Activated CD8-positive, alpha-beta memory T cell treated with anti-CD3 and anti-CD28 coated beads, Interleukin-2, amount 10 ng/mL, durations not matched to agents 7 days and 5 days (primary cell): ENCODE measurements around the gene UBE2V1. TPM values are rescaled to one million over a fixed set of nuclear protein-coding genes. Genes with fewer than 3 reads are reported as not detected.
"Not testable (repeated sequence)": the region's sequence is repeated elsewhere in the genome, so short reads cannot be mapped to it uniquely, and the experiment has no call there.

Experiments used
- ATAC-seq: fragments of 150-1000 bp; cut with Tn5 transposase; one replicate; pipeline ENCODE4 v1.10.0; 2021; ENCODE audit warnings: moderate library complexity
- CTCF ChIA-PET: fragments of 350-600 bp; sonication (Branson Sonifier 250); formaldehyde crosslinking; loops from one replicate; lab custom pipeline; 2021; ENCODE audit warnings: antibody characterized with exemption; lab: Charles Lee
- DNase-seq: peaks from one replicate; pipeline ENCODE4 v3.0.0-alpha.2; 2020
- H3K27ac Mint-ChIP-seq: one replicate; pipeline ENCODE4 v1.8.0; 2021; ENCODE audit warnings: mild to moderate bottlenecking, mixed read lengths
- H3K27me3 Mint-ChIP-seq: one replicate; pipeline ENCODE4 v1.8.0; 2021; ENCODE audit warnings: mixed read lengths
- H3K36me3 Mint-ChIP-seq: one replicate; pipeline ENCODE4 v1.8.0; 2021; ENCODE audit warnings: mild to moderate bottlenecking, mixed read lengths
- H3K4me1 Mint-ChIP-seq: one replicate; pipeline ENCODE4 v1.8.0; 2021; ENCODE audit warnings: mixed read lengths
- H3K4me3 Mint-ChIP-seq: one replicate; pipeline ENCODE4 v1.8.0; 2021; ENCODE audit warnings: mild to moderate bottlenecking, moderate library complexity, mixed read lengths
- H3K9me3 Mint-ChIP-seq: one replicate; pipeline ENCODE4 v1.8.0; 2022; ENCODE audit warnings: low read depth, mixed read lengths
- total RNA-seq, 2 experiments: library from RNA; stranded (reverse); gene quantifications; one replicate each; pipeline ENCODE4 v1.2.3, GENCODE V29; 2021

The UBE2V1 gene
- 100 to 1,000 TPM; 140 to 158 TPM for total RNA-seq

- Mint-ChIP-seq H3K4me1 (peaks cover 73% of the 10 kb centered on the region), H3K27ac (peak within 1 kb of the TSS; percentile 98), H3K36me3 (peaks cover 24% of the 10 kb centered on the region), H3K4me3 (peak within 1 kb of the TSS; percentile 89), H3K9me3 (no peaks in the 10 kb centered on the region), H3K27me3 (no peaks in the 10 kb centered on the region)
- DNase-seq (peak; percentile 93), ATAC-seq (peak; percentile 71)
- CTCF ChIA-PET, result interaction anchor here (0.8 to 6.2 kb wide), 7 partner anchors 21 to 924 kb away, joined by 3 to 22 read pairs (median 5); partner anchors contain the start of gene PEDS1
Measured at GRCh38 chr20:50112512-50113419, at the start of gene UBE2V1. TSS of gene UBE2V1 (minus strand) at chr20:50113150. CDS start at chr20:50113128, 22 bp downstream.

- not testable (repeated sequence) for ATAC-seq, H3K9me3 Mint-ChIP-seq, H3K4me3 Mint-ChIP-seq, H3K36me3 Mint-ChIP-seq, H3K27me3 Mint-ChIP-seq, H3K27ac Mint-ChIP-seq, DNase-seq
- CTCF ChIA-PET, result interaction anchor here (1.6 kb wide), 1 partner anchor 8 kb away, joined by 3 read pairs; no protein-coding TSS in a partner anchor
- peaks cover 12% of the 10 kb centered on the region for H3K4me1 Mint-ChIP-seq
Measured at GRCh38 chr20:50161494-50161893, 48.5 kb upstream of the UBE2V1 start.

GRCh38 chr20:50153500-50154377 lies 40.8 kb upstream of the UBE2V1 start, which contains the start of gene PEDS1:
TSS of gene PEDS1 (minus strand) at chr20:50153723. CDS start at chr20:50153637, 86 bp downstream.
- peak within 1 kb of the TSS; percentile 89 for H3K4me3 Mint-ChIP-seq
- H3K27ac Mint-ChIP-seq, result peak within 1 kb of the TSS; percentile 88
- no peaks in the 10 kb centered on the region for H3K9me3 Mint-ChIP-seq
- CTCF ChIA-PET, result interaction anchor here (0.6 to 6.0 kb wide), 21 partner anchors 9 to 334 kb away, joined by 3 to 67 read pairs (median 6); partner anchors contain the start of gene UBE2V1
- peaks cover 37% of the 10 kb centered on the region for H3K4me1 Mint-ChIP-seq
- peaks cover 8% of the 10 kb centered on the region for H3K36me3 Mint-ChIP-seq
- ATAC-seq, result peak; percentile 98
- peak; percentile 90 for DNase-seq
- no peaks in the 10 kb centered on the region for H3K27me3 Mint-ChIP-seq

GRCh38 chr20:50153153-50153499 lies 40.2 kb upstream of the UBE2V1 start:
- CTCF ChIA-PET, result interaction anchor here (0.7 to 6.0 kb wide), 18 partner anchors 9 to 175 kb away, joined by 3 to 67 read pairs (median 8); partner anchors contain the start of gene UBE2V1
- peak overlapping the region; percentile 88 for H3K27ac Mint-ChIP-seq
- peaks cover 43% of the 10 kb centered on the region for H3K4me1 Mint-ChIP-seq
- peak overlapping the region; percentile 89 for H3K4me3 Mint-ChIP-seq
- peaks cover 11% of the 10 kb centered on the region for H3K36me3 Mint-ChIP-seq
- H3K27me3 Mint-ChIP-seq, result no peaks in the 10 kb centered on the region
- no peak for ATAC-seq
- no peak for DNase-seq
- H3K9me3 Mint-ChIP-seq, result no peaks in the 10 kb centered on the region

- CTCF ChIA-PET, result interaction anchor here (0.7 to 6.0 kb wide), 14 partner anchors 8 to 174 kb away, joined by 3 to 67 read pairs (median 10); partner anchors contain the start of gene UBE2V1
- peaks cover 48% of the 10 kb centered on the region for H3K4me1 Mint-ChIP-seq
- H3K4me3 Mint-ChIP-seq, result peak overlapping the region; percentile 89
- DNase-seq (no peak), ATAC-seq (no peak)
- H3K9me3 Mint-ChIP-seq, result no peaks in the 10 kb centered on the region
- no peaks in the 10 kb centered on the region for H3K27me3 Mint-ChIP-seq
- H3K36me3 Mint-ChIP-seq, result peaks cover 12% of the 10 kb centered on the region
- H3K27ac Mint-ChIP-seq, result peak overlapping the region; percentile 88
Measured at GRCh38 chr20:50152394-50153152, 39.6 kb upstream of the UBE2V1 start.

GRCh38 chr20:50151034-50151743 lies 38.2 kb upstream of the UBE2V1 start:
- Mint-ChIP-seq H3K9me3 (no peaks in the 10 kb centered on the region), H3K4me1 (peaks cover 62% of the 10 kb centered on the region), H3K27ac (peak overlapping the region; percentile 45), H3K4me3 (no peak overlapping the region), H3K36me3 (peaks cover 13% of the 10 kb centered on the region), H3K27me3 (no peaks in the 10 kb centered on the region)
- ATAC-seq (no peak), DNase-seq (no peak)
- CTCF ChIA-PET, result interaction anchor here (1.0 to 6.0 kb wide), 6 partner anchors 16 to 80 kb away, joined by 3 to 67 read pairs (median 4); no protein-coding TSS in a partner anchor

- Mint-ChIP-seq H3K9me3 (no peaks in the 10 kb centered on the region), H3K4me1 (peaks cover 68% of the 10 kb centered on the region), H3K4me3 (no peak overlapping the region), H3K36me3 (peaks cover 16% of the 10 kb centered on the region), H3K27me3 (no peaks in the 10 kb centered on the region), H3K27ac (peak overlapping the region; percentile 95)
- CTCF ChIA-PET, result interaction anchor here (0.7 to 2.7 kb wide), 7 partner anchors 19 to 170 kb away, joined by 3 to 9 read pairs (median 4); no protein-coding TSS in a partner anchor
- ATAC-seq, result no peak
- no peak for DNase-seq
Measured at GRCh38 chr20:50149481-50150254, 36.7 kb upstream of the UBE2V1 start.

- H3K4me1 Mint-ChIP-seq, result peaks cover 59% of the 10 kb centered on the region
- CTCF ChIA-PET, result interaction anchor here (0.6 to 1.3 kb wide), 10 partner anchors 12 to 783 kb away, joined by 3 to 9 read pairs (median 3); partner anchors contain the start of gene CEBPB
- peak overlapping the region; percentile 95 for H3K27ac Mint-ChIP-seq
- ATAC-seq (peak; percentile 99), DNase-seq (peak; percentile 88)
- H3K4me3 Mint-ChIP-seq, result peak overlapping the region; percentile 72
- no peaks in the 10 kb centered on the region for H3K9me3 Mint-ChIP-seq
- no peaks in the 10 kb centered on the region for H3K27me3 Mint-ChIP-seq
- peaks cover 27% of the 10 kb centered on the region for H3K36me3 Mint-ChIP-seq
Measured at GRCh38 chr20:50146732-50147662, 34.0 kb upstream of the UBE2V1 start.

GRCh38 chr20:50146214-50146613 lies 33.3 kb upstream of the UBE2V1 start:
- no peaks in the 10 kb centered on the region for H3K27me3 Mint-ChIP-seq
- H3K9me3 Mint-ChIP-seq, result no peaks in the 10 kb centered on the region
- no peak for DNase-seq
- no peak for ATAC-seq
- peaks cover 56% of the 10 kb centered on the region for H3K4me1 Mint-ChIP-seq
- peak overlapping the region; percentile 95 for H3K27ac Mint-ChIP-seq
- H3K36me3 Mint-ChIP-seq, result peaks cover 29% of the 10 kb centered on the region
- CTCF ChIA-PET, result interaction anchor here (1.1 kb wide), 1 partner anchor 27 kb away, joined by 3 read pairs; no protein-coding TSS in a partner anchor
- H3K4me3 Mint-ChIP-seq, result peak overlapping the region; percentile 72

- peaks cover 52% of the 10 kb centered on the region for H3K4me1 Mint-ChIP-seq
- ATAC-seq (no peak), DNase-seq (no peak)
- H3K9me3 Mint-ChIP-seq, result no peaks in the 10 kb centered on the region
- peak overlapping the region; percentile 95 for H3K27ac Mint-ChIP-seq
- CTCF ChIA-PET, result interaction anchor here (1.1 to 1.2 kb wide), 2 partner anchors 9 to 26 kb away, joined by 3 read pairs; no protein-coding TSS in a partner anchor
- H3K36me3 Mint-ChIP-seq, result peaks cover 26% of the 10 kb centered on the region
- no peak overlapping the region for H3K4me3 Mint-ChIP-seq
- no peaks in the 10 kb centered on the region for H3K27me3 Mint-ChIP-seq
Measured at GRCh38 chr20:50145566-50145965, 32.6 kb upstream of the UBE2V1 start.
